ENCODE results near the gene UBALD1.

UBALD1 gene

GRCh38 chr16:4646773-4647643 is 32.3 kb upstream of the UBALD1 start:
- no peak for DNase-seq (ENCODE audit: low read depth)

DNA sequence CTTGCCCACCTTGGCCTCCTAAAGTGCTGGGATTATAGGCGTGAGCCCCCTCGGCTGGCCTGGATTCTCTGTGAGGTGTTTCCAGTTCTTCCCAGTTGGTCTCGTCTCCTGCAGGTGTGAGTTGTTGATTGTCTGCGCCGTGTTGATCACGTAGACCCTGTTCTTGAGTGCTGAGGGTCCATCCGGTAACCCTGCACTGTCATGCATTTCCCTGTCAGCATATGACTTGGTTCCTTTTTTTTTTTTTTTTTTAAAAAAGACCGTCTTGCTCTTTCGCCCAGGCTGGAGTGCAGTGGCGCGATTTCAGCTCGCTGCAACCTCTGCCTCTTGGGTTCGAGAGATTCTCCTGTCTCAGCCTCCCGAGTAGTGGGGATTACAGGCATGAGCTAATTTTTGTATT is 27.2 kb upstream of the UBALD1 start:
- DNase-seq (ENCODE audit: low read depth): no peak

DNA sequence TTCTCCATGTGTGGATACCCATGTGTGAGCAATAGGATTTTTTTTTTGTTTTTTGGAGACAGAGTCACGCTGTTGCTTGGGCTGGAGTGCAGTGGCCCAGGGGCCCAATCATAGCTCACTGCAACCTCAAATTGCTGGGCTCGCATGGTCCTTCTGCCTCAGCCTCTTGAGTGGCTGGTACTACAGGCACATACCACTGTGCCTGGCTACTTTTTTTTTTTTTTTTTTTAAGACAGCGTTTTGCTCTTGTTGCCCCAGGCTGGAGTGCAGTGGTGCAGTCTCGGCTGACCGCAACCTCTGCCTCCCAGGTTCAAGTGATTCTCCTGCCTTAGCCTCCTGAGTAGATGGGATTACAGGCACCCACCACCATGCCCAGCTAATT is 26.6 kb upstream of the UBALD1 start:
- no peak for DNase-seq (ENCODE audit: low read depth)

GRCh38 chr16:4640572-4641305 is 26.1 kb upstream of the UBALD1 start:
- no peak for DNase-seq (ENCODE audit: low read depth)

DNA sequence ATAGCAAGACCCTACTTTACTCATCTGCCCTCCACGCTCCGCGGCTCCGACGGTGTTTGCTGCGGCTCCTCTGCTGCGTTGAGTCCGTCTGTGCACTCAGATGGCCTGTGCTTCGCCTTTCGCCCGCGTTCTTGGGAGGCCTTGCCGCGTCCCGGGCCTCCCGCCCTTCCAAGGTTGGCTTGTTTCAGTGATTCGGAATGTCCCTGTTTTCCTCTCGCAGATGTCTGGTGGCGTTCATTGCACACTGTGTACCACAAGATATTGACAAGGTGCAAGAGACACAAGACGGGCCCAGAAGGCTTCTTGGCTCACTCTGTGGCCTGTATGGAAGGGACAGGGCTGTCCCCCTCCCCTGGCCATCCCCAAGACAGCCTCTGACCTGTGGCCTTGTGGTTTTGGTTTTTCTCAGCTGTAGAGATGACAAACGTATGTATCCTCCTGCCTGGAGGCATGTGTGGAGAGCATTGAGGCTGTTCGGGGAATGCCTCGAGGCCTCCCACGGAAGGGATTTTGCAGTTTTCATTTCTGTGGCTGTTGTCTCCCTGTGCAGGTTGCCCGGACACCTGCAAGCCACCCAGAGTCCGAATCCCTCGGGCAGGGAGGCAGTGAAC is 25.3 kb upstream of the UBALD1 start:
- no peak for DNase-seq (ENCODE audit: low read depth)

DNA sequence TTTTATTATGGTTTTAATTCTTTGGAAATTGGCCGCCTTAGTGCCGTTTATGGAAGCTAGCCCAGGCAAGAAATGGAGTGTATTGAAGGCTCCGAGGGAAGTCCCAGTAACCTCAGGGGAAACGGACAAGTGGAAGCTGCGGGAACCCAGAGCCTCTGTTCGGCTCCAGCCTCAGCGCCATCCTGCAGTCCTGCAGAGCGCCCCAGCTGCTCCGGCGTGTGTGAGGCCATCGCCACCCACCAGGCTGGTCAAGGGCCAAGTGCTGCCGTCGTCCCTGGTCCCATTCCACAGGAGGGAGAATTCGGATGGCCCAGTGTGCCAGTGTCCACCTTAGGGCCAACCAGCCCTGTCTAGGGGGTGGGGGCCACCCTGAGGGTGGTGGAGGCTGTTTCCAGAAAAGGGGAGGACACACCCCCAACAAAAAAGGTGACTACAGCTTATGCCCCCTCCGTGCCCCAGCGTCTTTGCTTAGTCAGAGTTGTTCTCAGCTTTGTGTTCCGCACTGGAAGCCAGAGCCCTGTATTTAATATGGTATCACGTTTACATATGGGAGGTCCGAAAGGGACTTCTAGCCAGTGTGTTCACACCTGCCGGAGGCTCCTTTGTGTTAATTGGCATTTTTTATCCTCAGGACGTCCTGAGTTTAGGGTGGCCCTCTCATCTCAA is 22.9 kb upstream of the UBALD1 start:
- no peak for DNase-seq (ENCODE audit: low read depth)

GRCh38 chr16:4636196-4636595 is 21.5 kb upstream of the UBALD1 start:
- no peak for DNase-seq (ENCODE audit: low read depth)

- DNase-seq (ENCODE audit: low read depth): no peak
Observed at GRCh38 chr16:4634768-4635167, 20.1 kb upstream of the UBALD1 start.

DNA sequence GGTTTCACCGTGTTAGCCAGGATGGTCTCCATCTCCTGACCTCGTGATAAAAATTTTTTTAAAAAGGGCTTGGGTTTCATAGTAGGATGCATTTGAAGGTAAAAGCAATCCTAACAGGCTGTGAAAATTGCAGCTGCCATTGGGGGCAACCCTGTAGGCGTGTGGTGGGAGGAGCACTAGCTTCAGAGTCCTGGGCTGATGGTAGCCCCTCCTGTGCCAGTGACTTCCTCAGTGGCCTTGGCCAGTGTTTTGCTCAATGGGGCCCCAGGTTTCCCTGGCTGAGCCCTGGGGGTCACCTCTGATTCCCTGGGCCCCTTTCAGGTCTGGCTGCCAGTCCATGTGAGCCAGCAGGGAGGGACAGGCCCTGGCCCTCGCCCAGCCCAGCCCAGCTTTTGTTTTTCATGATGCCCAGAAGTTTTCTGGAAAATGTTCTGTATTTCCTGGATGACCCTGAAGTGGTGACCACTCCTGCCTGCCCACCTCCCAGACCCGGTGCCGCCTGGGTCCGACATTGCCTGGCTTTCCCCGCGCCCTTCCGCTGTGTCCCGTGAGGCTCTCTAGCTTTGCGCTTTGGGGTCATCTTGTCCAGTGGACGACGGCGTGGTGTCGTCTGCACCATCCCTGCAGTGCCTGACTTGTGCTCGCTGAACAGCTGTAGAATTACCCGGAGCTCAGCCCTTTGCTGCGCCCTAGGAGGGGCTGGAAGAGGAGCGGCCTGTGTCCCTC is 19.4 kb upstream of the UBALD1 start:
- no peak for DNase-seq (ENCODE audit: low read depth)

GRCh38 chr16:4631444-4631843 is 16.8 kb upstream of the UBALD1 start:
- no peak for DNase-seq (ENCODE audit: low read depth)

DNA sequence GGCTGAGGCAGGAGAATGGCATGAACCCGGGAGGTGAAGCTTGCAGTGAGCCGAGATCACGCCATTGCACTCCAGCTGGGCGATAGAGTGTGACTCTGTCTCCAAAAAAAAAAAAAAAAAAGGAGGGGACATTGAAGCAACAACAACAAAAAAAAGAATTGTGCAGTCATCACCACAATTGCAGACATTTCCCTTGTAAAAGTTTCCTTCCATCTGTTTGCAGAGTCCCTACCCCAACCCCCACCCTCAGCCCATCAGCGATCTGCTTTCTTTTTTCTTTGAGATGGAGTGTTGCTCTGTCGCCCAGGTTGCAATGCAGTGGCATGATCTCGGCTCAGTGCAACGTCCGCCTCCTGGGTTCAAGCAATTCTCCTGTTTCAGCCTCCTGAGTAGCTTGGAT is 13.6 kb upstream of the UBALD1 start:
- no peak for DNase-seq (ENCODE audit: low read depth)

GRCh38 chr16:4626396-4626795 is 11.7 kb upstream of the UBALD1 start:
- DNase-seq (ENCODE audit: low read depth): no peak

DNA sequence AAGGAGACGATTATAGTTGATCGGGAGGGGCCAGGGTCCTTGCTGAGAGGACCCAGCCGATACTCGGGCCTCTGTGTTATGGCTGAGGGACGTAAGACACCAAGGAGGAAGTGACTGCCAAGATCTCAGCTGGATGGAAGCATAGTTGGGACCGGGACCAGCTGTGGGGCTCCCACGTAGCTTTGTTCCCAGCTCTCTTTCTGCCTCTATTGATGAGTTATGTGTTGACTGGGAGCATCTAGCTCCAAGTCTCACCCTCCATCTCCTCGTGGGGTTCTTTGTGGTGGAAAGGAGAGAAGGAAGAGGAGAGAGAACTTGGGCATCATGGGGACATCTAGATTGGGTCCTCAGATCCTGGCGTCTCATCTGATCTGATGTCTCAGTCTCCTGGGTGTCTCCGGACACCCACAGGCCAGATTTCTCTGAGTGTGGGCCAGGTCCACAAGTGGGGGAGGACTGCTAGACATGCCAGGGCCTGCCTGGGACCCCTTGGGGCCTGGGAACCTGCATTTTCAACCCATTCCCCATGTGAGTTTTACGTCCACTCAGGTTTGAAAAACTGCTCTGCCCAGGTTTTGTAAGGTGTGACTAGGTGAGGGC is 11.0 kb upstream of the UBALD1 start:
- no peak for DNase-seq (ENCODE audit: low read depth)

DNA sequence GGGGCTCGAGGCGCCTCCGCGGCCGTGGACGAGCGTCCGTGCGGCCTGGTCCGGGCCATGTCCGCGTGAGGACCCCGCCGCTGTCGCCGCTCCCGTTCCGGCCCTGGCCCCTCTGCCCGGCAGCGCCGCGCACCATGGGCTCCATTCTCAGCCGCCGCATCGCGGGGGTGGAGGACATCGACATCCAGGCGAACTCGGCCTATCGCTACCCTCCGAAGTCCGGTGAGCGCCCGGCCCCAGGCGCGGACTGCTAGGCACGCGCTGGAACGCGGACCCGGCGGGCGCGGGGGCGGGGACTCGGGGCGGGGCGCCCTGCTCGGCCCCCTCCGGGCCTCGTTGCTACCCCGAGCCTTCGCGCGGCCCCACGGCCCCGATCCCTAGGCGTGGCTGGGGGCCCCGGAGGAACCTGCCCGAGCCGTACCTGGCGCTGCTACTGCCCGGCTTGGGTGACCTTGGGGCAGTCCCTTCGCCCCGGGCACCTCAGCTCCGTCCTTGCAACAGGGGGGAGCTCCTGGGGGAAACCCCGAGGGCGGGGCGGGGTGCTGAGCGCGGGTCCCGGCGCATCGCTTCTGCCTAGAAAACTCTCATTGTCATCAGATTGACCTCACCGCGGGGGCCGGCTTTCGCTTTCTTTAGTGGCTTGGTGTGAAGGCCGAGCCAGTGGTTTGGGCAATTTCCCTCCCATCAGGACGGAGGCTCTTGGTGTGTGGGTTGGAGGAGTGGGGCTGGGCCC is 10.3 kb upstream of the UBALD1 start:
- peak; percentile 54 for DNase-seq (ENCODE audit: low read depth)

GRCh38 chr16:4624015-4624826 is 9.5 kb upstream of the UBALD1 start, which contains the start of gene MGRN1:
TSS of gene MGRN1 (plus strand) at chr16:4624826. CDS start at chr16:4624961, 135 bp downstream.
- peak; percentile 97 for DNase-seq (ENCODE audit: low read depth)

DNA sequence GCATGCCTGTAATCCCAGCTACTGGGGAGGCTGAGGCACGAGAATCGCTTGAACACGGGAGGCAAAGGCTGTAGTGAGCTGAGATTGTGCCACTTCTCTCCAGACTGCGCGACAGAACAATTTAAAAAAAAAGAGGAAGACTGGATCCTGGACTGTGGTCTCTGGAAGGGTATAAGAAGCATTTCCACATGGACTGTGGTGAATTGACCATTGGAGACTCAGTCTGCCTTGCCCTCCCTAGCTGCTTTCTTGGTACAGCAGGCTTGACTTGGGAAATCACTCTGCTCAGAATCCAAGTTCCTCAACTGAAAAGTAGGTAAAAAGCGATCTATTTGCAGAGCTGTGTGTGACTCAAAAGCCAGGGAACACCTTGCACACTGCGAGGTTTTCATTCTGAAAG is 8.9 kb upstream of the UBALD1 start:
- no peak for DNase-seq (ENCODE audit: low read depth)

GRCh38 chr16:4618645-4619418 is 4.1 kb upstream of the UBALD1 start:
- DNase-seq (ENCODE audit: low read depth): no peak

DNA sequence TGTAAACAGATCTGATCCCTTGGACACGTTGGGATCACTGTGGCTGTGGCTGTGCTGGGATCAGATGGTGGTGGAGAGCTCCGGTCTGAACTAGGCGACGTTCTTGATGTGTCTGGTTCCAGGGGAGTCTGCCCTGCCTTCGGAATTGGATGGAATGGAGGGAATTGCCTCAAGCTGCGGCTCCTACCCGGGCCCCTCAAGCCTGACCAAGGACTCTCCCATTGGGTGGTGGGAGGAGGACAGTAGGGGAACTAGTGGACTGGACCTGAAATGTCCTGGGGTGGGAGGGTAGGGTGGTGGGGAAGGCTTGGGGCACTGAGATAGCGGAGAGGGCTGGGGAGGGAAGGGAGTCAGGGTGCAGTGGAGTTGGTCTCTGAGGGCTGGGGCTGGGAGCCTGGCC is 3.2 kb upstream of the UBALD1 start:
- no peak for DNase-seq (ENCODE audit: low read depth)

Measured in stromal cell of bone marrow (primary cell).